CD8-positive, alpha-beta memory T cell (primary cell): ENCODE results near the gene OS9. TPM values are rescaled to one million over a fixed set of nuclear protein-coding genes. Genes with fewer than 3 reads are reported as not detected.

Experiments used
- CTCF ChIA-PET: fragments of 350-600 bp; sonication (Branson Sonifier 250); formaldehyde crosslinking; loops from one replicate; lab custom pipeline; 2021; ENCODE audit warnings: antibody characterized with exemption; lab: Charles Lee
- POLR2A ChIA-PET: fragments of 350-600 bp; sonication (Branson Sonifier 250); formaldehyde crosslinking; loops from one replicate; lab custom pipeline; 2021; ENCODE audit warnings: antibody characterized with exemption; lab: Charles Lee
- DNase-seq, 5 donors: peaks; one replicate each; pipeline versions ENCODE4 v3.0.0 to v3.0.0-alpha.2; 2020 to 2022; ENCODE audit warnings: mixed read lengths in 1 of 5
- H3K27ac ChIP-seq: one replicate; pipeline ENCODE4 v1.7.0; 2013; ENCODE audit warnings: low read depth, mild to moderate bottlenecking, low read length, moderate library complexity
- H3K27me3 ChIP-seq: 2 replicates; pipeline ENCODE4 v1.7.0; 2013; ENCODE audit warnings: low read length, mild to moderate bottlenecking; ENCODE audit not compliant: insufficient read depth, poor library complexity, severe bottlenecking
- H3K36me3 ChIP-seq: 2 replicates; pipeline ENCODE4 v1.7.0; 2013; ENCODE audit warnings: mild to moderate bottlenecking, low read length, moderate library complexity; ENCODE audit not compliant: insufficient read depth
- H3K4me1 ChIP-seq: 2 replicates; pipeline ENCODE4 v1.7.0; 2013; ENCODE audit warnings: mild to moderate bottlenecking, low read length, moderate library complexity; ENCODE audit not compliant: insufficient read depth
- H3K4me3 ChIP-seq: 2 replicates; pipeline ENCODE4 v1.7.0; 2013; ENCODE audit warnings: mild to moderate bottlenecking, low read length
- H3K9me3 ChIP-seq: 2 replicates; pipeline ENCODE4 v1.7.0; 2013; ENCODE audit warnings: mild to moderate bottlenecking, low read length
- H3K27ac Mint-ChIP-seq, 8 donors: one replicate each; pipeline ENCODE4 v1.8.0; 2020 to 2021; ENCODE audit warnings: mixed read lengths in 8 of 8, mild to moderate bottlenecking in 6 of 8, inconsistent platforms in 3 of 8, moderate library complexity in 3 of 8
- H3K27me3 Mint-ChIP-seq, 2 donors: one replicate each; pipeline ENCODE4 v1.8.0; 2020 to 2021; ENCODE audit warnings: mixed read lengths in 2 of 2, mild to moderate bottlenecking in 1 of 2, moderate library complexity in 1 of 2
- H3K36me3 Mint-ChIP-seq, 3 donors: one replicate each; pipeline ENCODE4 v1.8.0; 2020 to 2021; ENCODE audit warnings: mixed read lengths in 3 of 3, inconsistent platforms in 1 of 3, mild to moderate bottlenecking in 1 of 3
- H3K4me1 Mint-ChIP-seq, 3 donors: one replicate each; pipeline ENCODE4 v1.8.0; 2020 to 2021; ENCODE audit warnings: mixed read lengths in 3 of 3, inconsistent platforms in 1 of 3, mild to moderate bottlenecking in 1 of 3
- H3K4me3 Mint-ChIP-seq, 7 donors: one replicate each; pipeline ENCODE4 v1.8.0; 2020 to 2021; ENCODE audit warnings: mixed read lengths in 7 of 7, mild to moderate bottlenecking in 6 of 7, moderate library complexity in 4 of 7, inconsistent platforms in 2 of 7
- H3K9me3 Mint-ChIP-seq, 5 donors: one replicate each; pipeline ENCODE4 v1.8.0; 2020 to 2022; ENCODE audit warnings: mixed read lengths in 5 of 5, mild to moderate bottlenecking in 3 of 5, moderate library complexity in 2 of 5, inconsistent platforms in 1 of 5
- polyA plus RNA-seq: library from polyadenylated mRNA; unstranded; fragments of 300-500 nt; fragmentation: Illumina TruSeq; gene quantifications from one replicate; pipeline ENCODE4 v1.2.3, GENCODE V29; 2021
- total RNA-seq, 2 experiments: library from RNA; stranded (reverse); gene quantifications; one replicate each; pipeline ENCODE4 v1.2.3, GENCODE V29; 2021

Gene OS9
- total and polyA plus RNA-seq, 3 experiments from 2014 or later = 86.9 to 103 (median 96.8) TPM

GRCh38 chr12:57758552-57759359 lies 64.8 kb downstream of the OS9 start:
- Histone ChIP-seq H3K4me3 (no peak overlapping the region), H3K27me3 (no peaks in the 10 kb centered on the region), H3K27ac (no peak overlapping the region), H3K4me1 (peaks cover 22% of the 10 kb centered on the region), H3K9me3 (no peaks in the 10 kb centered on the region), H3K36me3 (peaks cover 15% of the 10 kb centered on the region)
- no peaks in the 10 kb centered on the region for H3K9me3 Mint-ChIP-seq
- H3K27ac Mint-ChIP-seq = peak overlapping the region in 5 of 8 donors; percentile 20 to 94 (median 52)
- H3K36me3 Mint-ChIP-seq = peaks cover 4 to 36% (median 4%) of the 10 kb centered on the region in 3 donors
- peaks cover 6 to 9% of the 10 kb centered on the region in 2 donors for H3K27me3 Mint-ChIP-seq
- peak overlapping the region in 2 of 7 donors; percentile 63 to 75 for H3K4me3 Mint-ChIP-seq
- POLR2A ChIA-PET = interaction anchor here (1.5 kb wide), 1 partner anchor 14 kb away, joined by 4 read pairs; the partner anchor contains the start of gene TSPAN31
- H3K4me1 Mint-ChIP-seq = peaks cover 33 to 39% (median 34%) of the 10 kb centered on the region in 3 donors
- CTCF ChIA-PET = interaction anchor here (0.8 to 2.3 kb wide), 9 partner anchors 8 to 144 kb away, joined by 3 to 24 read pairs (median 4); partner anchors contain the start of gene TSFM
- DNase-seq = no peak

DNA sequence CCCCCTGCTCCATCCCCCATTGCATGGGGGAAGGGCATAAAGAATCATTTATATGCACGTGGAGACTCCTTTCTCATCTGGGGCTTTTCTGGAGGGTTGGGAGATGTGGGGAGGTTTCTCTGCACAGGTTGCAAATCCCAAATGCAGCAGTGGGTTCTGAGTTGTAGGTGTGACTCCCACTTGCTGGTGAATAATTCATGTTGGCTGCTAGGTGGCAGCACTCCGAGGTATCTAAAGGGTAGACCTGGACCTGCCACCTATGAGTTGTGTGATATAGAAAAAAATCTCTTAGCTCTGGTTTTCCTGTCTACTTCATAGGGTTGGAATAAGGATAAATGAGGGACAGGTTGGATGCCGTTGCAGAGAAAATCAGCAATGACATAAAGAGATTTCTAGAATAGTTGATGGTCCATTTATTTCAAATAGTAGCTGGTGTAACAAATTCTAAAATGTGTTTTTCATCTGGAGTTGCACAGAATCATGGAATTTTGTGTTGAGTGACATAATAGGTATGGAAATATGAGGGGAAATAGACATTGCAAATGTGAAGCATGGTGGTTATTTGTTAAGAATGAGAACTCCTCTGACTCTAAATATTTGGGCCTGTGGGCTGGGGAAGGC lies 65.5 kb downstream of the OS9 start:
- Histone ChIP-seq H3K4me3 (no peak overlapping the region), H3K27ac (no peak overlapping the region), H3K27me3 (peaks cover 3% of the 10 kb centered on the region), H3K4me1 (peaks cover 18% of the 10 kb centered on the region), H3K9me3 (no peaks in the 10 kb centered on the region), H3K36me3 (peaks cover 15% of the 10 kb centered on the region)
- H3K27ac Mint-ChIP-seq = peak overlapping the region in 4 of 8 donors; percentile 47 to 94 (median 57)
- DNase-seq = peak in 2 of 5 donors; percentile 40 to 60
- POLR2A ChIA-PET = interaction anchor here (1.5 kb wide), 1 partner anchor 15 kb away, joined by 4 read pairs; the partner anchor contains the start of gene TSPAN31
- CTCF ChIA-PET = interaction anchor here (0.6 to 2.3 kb wide), 15 partner anchors 9 to 148 kb away, joined by 3 to 24 read pairs (median 4); partner anchors contain the start of gene TSFM
- peaks cover 31 to 37% (median 31%) of the 10 kb centered on the region in 3 donors for H3K4me1 Mint-ChIP-seq
- peaks cover 0 to 1% (median 0%) of the 10 kb centered on the region in 5 donors for H3K9me3 Mint-ChIP-seq
- H3K27me3 Mint-ChIP-seq = peaks cover 10 to 15% of the 10 kb centered on the region in 2 donors
- H3K4me3 Mint-ChIP-seq = peak overlapping the region in 2 of 7 donors; percentile 31 to 75
- peaks cover 4 to 36% (median 4%) of the 10 kb centered on the region in 3 donors for H3K36me3 Mint-ChIP-seq

DNA sequence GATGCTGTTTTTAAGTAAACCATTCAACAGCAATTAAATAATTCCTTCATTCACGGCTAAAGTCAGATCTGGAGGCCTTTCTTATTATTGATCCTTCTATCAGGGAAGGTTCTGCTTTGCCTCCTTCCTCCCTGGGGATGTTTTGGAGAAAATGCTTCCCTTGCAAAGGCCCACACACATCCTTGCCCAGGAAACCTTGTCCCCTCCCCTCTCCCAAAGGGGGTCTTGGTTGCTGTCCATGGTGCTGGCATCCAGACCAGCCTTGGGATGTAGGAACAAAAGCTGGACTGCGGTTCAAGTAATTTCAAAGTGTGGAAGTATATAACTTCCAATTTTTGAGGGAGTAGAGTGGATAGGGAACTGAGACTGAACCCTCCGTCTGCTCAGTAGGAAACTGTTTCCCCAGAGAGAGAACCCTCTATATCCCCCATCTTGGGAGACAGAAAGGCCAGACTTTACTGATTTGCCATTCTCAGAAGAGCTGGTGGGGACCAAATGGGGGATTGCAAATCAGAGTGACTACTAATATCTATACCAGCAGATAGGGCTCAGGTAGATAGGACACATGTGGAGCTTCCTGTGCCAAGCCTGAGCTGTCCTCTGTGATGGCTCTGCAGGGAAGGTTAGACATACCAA lies 66.5 kb downstream of the OS9 start:
- H3K4me1 ChIP-seq = peaks cover 23% of the 10 kb centered on the region
- CTCF ChIA-PET = interaction anchor here (1.0 to 2.3 kb wide), 6 partner anchors 10 to 145 kb away, joined by 3 to 24 read pairs (median 7); partner anchors contain the start of gene TSFM
- Mint-ChIP-seq H3K4me3 (peak overlapping the region in 1 of 7 donors; percentile 70), H3K27me3 (peaks cover 17 to 24% of the 10 kb centered on the region in 2 donors), H3K4me1 (peaks cover 31 to 44% (median 36%) of the 10 kb centered on the region in 3 donors), H3K36me3 (peaks cover 4 to 35% (median 4%) of the 10 kb centered on the region in 3 donors), H3K9me3 (peaks cover 0 to 1% (median 0%) of the 10 kb centered on the region in 5 donors), H3K27ac (peak overlapping the region in 3 of 8 donors; percentile 48 to 74 (median 54))
- peaks cover 8% of the 10 kb centered on the region for H3K27me3 ChIP-seq
- no peak for DNase-seq
- POLR2A ChIA-PET = no interaction called here
- H3K36me3 ChIP-seq = peaks cover 15% of the 10 kb centered on the region
- H3K9me3 ChIP-seq = no peaks in the 10 kb centered on the region
- H3K27ac ChIP-seq = no peak overlapping the region
- no peak overlapping the region for H3K4me3 ChIP-seq

- Histone ChIP-seq H3K9me3 (no peaks in the 10 kb centered on the region), H3K27ac (no peak overlapping the region), H3K4me1 (peaks cover 27% of the 10 kb centered on the region), H3K27me3 (peaks cover 13% of the 10 kb centered on the region), H3K4me3 (no peak overlapping the region), H3K36me3 (peaks cover 15% of the 10 kb centered on the region)
- DNase-seq = no peak
- H3K27me3 Mint-ChIP-seq = peaks cover 23 to 30% of the 10 kb centered on the region in 2 donors
- H3K9me3 Mint-ChIP-seq = peaks cover 0 to 3% (median 0%) of the 10 kb centered on the region in 5 donors
- peak overlapping the region in 1 of 8 donors; percentile 48 for H3K27ac Mint-ChIP-seq
- ChIA-PET POLR2A (no interaction called here), CTCF (interaction anchor here (0.8 kb wide), 1 partner anchor 26 kb away, joined by 3 read pairs; no protein-coding TSS in a partner anchor)
- peaks cover 4 to 32% (median 4%) of the 10 kb centered on the region in 3 donors for H3K36me3 Mint-ChIP-seq
- peaks cover 33 to 48% (median 38%) of the 10 kb centered on the region in 3 donors for H3K4me1 Mint-ChIP-seq
- H3K4me3 Mint-ChIP-seq = peak overlapping the region in 2 of 7 donors; percentile 41 to 70
Measured at GRCh38 chr12:57761391-57761998, 67.6 kb downstream of the OS9 start.

GRCh38 chr12:57762463-57762862 lies 68.5 kb downstream of the OS9 start:
- peak overlapping the region in 2 of 7 donors; percentile 8 to 42 for H3K4me3 Mint-ChIP-seq
- Histone ChIP-seq H3K4me1 (peaks cover 24% of the 10 kb centered on the region), H3K27ac (no peak overlapping the region), H3K4me3 (no peak overlapping the region), H3K9me3 (no peaks in the 10 kb centered on the region), H3K36me3 (peaks cover 15% of the 10 kb centered on the region), H3K27me3 (peaks cover 18% of the 10 kb centered on the region)
- POLR2A ChIA-PET = no interaction called here
- peaks cover 1 to 26% (median 4%) of the 10 kb centered on the region in 3 donors for H3K36me3 Mint-ChIP-seq
- DNase-seq = no peak
- peaks cover 0 to 6% (median 0%) of the 10 kb centered on the region in 5 donors for H3K9me3 Mint-ChIP-seq
- peaks cover 29 to 33% of the 10 kb centered on the region in 2 donors for H3K27me3 Mint-ChIP-seq
- H3K4me1 Mint-ChIP-seq = peaks cover 30 to 46% (median 33%) of the 10 kb centered on the region in 3 donors
- CTCF ChIA-PET = interaction anchor here (0.8 to 1.2 kb wide), 2 partner anchors 10 to 19 kb away, joined by 3 read pairs; partner anchors contain the start of genes EEF1AKMT3 and METTL1
- no peak overlapping the region for H3K27ac Mint-ChIP-seq

- H3K9me3 ChIP-seq = no peaks in the 10 kb centered on the region
- no peak overlapping the region for H3K27ac ChIP-seq
- Mint-ChIP-seq H3K9me3 (peaks cover 0 to 6% (median 0%) of the 10 kb centered on the region in 5 donors), H3K27me3 (peaks cover 30 to 33% of the 10 kb centered on the region in 2 donors), H3K4me1 (peaks cover 29 to 41% (median 31%) of the 10 kb centered on the region in 3 donors), H3K4me3 (peak overlapping the region; percentile 83 to 90 (median 85)), H3K36me3 (peaks cover 4 to 19% (median 6%) of the 10 kb centered on the region in 3 donors), H3K27ac (peak overlapping the region in 4 of 8 donors; percentile 18 to 77 (median 64))
- H3K27me3 ChIP-seq = peaks cover 18% of the 10 kb centered on the region
- peaks cover 24% of the 10 kb centered on the region for H3K4me1 ChIP-seq
- POLR2A ChIA-PET = no interaction called here
- no peak for DNase-seq
- peak overlapping the region; percentile 70 for H3K4me3 ChIP-seq
- CTCF ChIA-PET = interaction anchor here (0.8 to 4.8 kb wide), 9 partner anchors 8 to 140 kb away, joined by 3 to 37 read pairs (median 4); partner anchors contain the start of genes MARCHF9 and TSFM
- H3K36me3 ChIP-seq = peaks cover 4% of the 10 kb centered on the region
Measured at GRCh38 chr12:57763881-57764661, 70.1 kb downstream of the OS9 start.
